ENCODE data around the gene TLCD3A. TPM values are rescaled to one million over a fixed set of nuclear protein-coding genes. Genes with fewer than 3 reads are reported as not detected.
"Not testable (repeated sequence)": the region's sequence is repeated elsewhere in the genome, so short reads cannot be mapped to it uniquely, and the experiment has no call there.

Gene TLCD3A
- total RNA-seq, 1 donor = 19.5 TPM

DNA sequence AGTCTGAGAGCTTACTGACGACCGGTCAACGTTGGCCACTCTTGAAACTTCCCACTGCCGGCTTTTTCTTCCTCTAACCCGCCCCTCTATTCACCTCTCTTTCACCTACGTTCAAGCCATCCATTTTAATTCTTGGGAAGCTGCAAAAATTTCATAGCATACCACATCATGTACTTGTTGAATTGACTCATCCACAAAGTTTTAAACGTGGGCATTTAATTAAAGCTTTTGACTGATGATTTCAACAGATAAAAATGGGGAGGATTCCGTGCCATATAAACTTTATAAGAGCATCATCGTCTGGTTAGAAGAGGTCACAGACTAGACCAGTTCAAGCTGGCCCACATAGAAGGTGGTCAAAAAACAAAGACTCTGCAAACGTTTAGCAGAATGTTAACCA, 40.3 kb upstream of the TLCD3A start:
- Histone ChIP-seq H2AFZ (ENCODE audit: low read length) (peak overlapping the region; percentile 31), H3K27ac (ENCODE audit: low read depth, low read length) (peak overlapping the region; percentile 100), H4K20me1 (ENCODE audit: insufficient read depth, low read length) (no peaks in the 10 kb centered on the region), H3K4me1 (ENCODE audit: insufficient read depth, low read length) (peaks cover 42% of the 10 kb centered on the region), H3K4me3 (ENCODE audit: insufficient read depth, low read length) (peak overlapping the region; percentile 45), H3K79me2 (ENCODE audit: insufficient read depth, low read length) (peaks cover 34% of the 10 kb centered on the region), H3K4me2 (ENCODE audit: insufficient read depth, low read length) (peak overlapping the region; percentile 79), H3K27me3 (ENCODE audit: insufficient read depth, low read length) (no peaks in the 10 kb centered on the region), H3K36me3 (ENCODE audit: insufficient read depth, low read length) (peaks cover 44% of the 10 kb centered on the region), H3K9me3 (ENCODE audit: low read depth, low read length) (no peaks in the 10 kb centered on the region)
- peak; percentile 83 for DNase-seq (ENCODE audit: insufficient read length, low spot score, missing footprints)
- TF ChIP-seq, protein P1, sequence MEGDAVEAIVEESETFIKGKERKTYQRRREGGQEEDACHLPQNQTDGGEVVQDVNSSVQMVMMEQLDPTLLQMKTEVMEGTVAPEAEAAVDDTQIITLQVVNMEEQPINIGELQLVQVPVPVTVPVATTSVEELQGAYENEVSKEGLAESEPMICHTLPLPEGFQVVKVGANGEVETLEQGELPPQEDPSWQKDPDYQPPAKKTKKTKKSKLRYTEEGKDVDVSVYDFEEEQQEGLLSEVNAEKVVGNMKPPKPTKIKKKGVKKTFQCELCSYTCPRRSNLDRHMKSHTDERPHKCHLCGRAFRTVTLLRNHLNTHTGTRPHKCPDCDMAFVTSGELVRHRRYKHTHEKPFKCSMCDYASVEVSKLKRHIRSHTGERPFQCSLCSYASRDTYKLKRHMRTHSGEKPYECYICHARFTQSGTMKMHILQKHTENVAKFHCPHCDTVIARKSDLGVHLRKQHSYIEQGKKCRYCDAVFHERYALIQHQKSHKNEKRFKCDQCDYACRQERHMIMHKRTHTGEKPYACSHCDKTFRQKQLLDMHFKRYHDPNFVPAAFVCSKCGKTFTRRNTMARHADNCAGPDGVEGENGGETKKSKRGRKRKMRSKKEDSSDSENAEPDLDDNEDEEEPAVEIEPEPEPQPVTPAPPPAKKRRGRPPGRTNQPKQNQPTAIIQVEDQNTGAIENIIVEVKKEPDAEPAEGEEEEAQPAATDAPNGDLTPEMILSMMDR (IDR thresholded peaks at IDR 0.05; ENCODE audit: extremely low read depth, low read depth, low read length) = no peak

- Histone ChIP-seq H2AFZ (ENCODE audit: low read length) (no peak overlapping the region), H3K27ac (ENCODE audit: low read depth, low read length) (peak overlapping the region; percentile 100), H3K36me3 (ENCODE audit: insufficient read depth, low read length) (peaks cover 50% of the 10 kb centered on the region), H4K20me1 (ENCODE audit: insufficient read depth, low read length) (no peaks in the 10 kb centered on the region), H3K79me2 (ENCODE audit: insufficient read depth, low read length) (peaks cover 40% of the 10 kb centered on the region), H3K9me3 (ENCODE audit: low read depth, low read length) (no peaks in the 10 kb centered on the region), H3K27me3 (ENCODE audit: insufficient read depth, low read length) (no peaks in the 10 kb centered on the region), H3K4me3 (ENCODE audit: insufficient read depth, low read length) (peak overlapping the region; percentile 31), H3K4me1 (ENCODE audit: insufficient read depth, low read length) (peaks cover 42% of the 10 kb centered on the region), H3K4me2 (ENCODE audit: insufficient read depth, low read length) (peak overlapping the region; percentile 62)
- peak; percentile 90 for DNase-seq (ENCODE audit: insufficient read length, low spot score, missing footprints)
- TF ChIP-seq, protein P1 (IDR thresholded peaks at IDR 0.05; ENCODE audit: extremely low read depth, low read depth, low read length) = no peak
Measured at GRCh38 chr17:693791-694638, 38.4 kb upstream of the TLCD3A start.

DNA sequence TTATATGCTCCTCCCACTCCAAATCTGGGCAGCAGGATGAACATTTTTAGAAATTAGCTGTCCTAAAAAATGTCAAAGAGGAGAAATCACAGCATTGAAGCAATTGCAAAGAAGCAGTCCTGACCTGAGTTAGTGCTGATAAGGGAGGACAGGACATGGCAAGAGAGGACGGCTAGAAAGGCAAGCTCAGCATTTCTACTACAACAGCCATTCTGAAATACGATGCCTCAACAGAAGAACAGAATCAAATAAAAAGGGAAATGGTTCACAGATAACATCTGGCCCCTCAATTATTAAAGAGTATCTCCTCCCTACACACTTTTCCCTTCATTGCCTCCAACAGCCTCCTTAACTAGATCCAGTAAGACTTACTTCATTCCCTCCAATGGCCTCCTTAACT, 36.0 kb upstream of the TLCD3A start:
- TF ChIP-seq, protein P1 (IDR thresholded peaks at IDR 0.05; ENCODE audit: extremely low read depth, low read depth, low read length) = no peak
- Histone ChIP-seq H3K4me3 (ENCODE audit: insufficient read depth, low read length) (no peak overlapping the region), H3K27me3 (ENCODE audit: insufficient read depth, low read length) (no peaks in the 10 kb centered on the region), H3K4me2 (ENCODE audit: insufficient read depth, low read length) (no peak overlapping the region), H2AFZ (ENCODE audit: low read length) (no peak overlapping the region), H3K79me2 (ENCODE audit: insufficient read depth, low read length) (peaks cover 36% of the 10 kb centered on the region), H3K9me3 (ENCODE audit: low read depth, low read length) (no peaks in the 10 kb centered on the region), H3K4me1 (ENCODE audit: insufficient read depth, low read length) (peaks cover 35% of the 10 kb centered on the region), H4K20me1 (ENCODE audit: insufficient read depth, low read length) (peaks cover 4% of the 10 kb centered on the region), H3K36me3 (ENCODE audit: insufficient read depth, low read length) (peaks cover 38% of the 10 kb centered on the region), H3K27ac (ENCODE audit: low read depth, low read length) (peak overlapping the region; percentile 100)
- DNase-seq (ENCODE audit: insufficient read length, low spot score, missing footprints) = peak; percentile 27

DNA sequence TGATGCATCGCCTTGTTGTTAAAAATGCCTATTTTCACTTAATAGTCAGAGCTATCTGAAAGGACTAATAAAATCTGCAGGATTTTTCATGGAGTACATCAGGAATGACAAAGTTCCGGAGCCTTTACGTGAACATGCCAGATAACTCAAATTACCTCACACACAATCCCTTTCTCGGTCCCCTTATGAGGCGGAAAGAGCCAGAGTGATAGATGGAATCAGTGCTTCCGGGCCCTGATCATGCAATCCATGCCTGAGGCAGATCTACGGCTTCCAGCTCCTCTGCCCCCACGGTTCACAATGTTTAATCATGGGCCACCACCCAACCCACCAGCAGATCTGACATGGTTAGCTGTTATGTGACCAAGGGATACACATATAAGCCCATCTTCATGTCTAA, 34.7 kb upstream of the TLCD3A start:
- H3K9me3 ChIP-seq (ENCODE audit: low read depth, low read length) = no peaks in the 10 kb centered on the region
- H3K4me1 ChIP-seq (ENCODE audit: insufficient read depth, low read length) = peaks cover 22% of the 10 kb centered on the region
- no peak overlapping the region for H3K27ac ChIP-seq (ENCODE audit: low read depth, low read length)
- peaks cover 43% of the 10 kb centered on the region for H3K36me3 ChIP-seq (ENCODE audit: insufficient read depth, low read length)
- no peak overlapping the region for H3K4me2 ChIP-seq (ENCODE audit: insufficient read depth, low read length)
- no peak overlapping the region for H2AFZ ChIP-seq (ENCODE audit: low read length)
- H4K20me1 ChIP-seq (ENCODE audit: insufficient read depth, low read length) = peaks cover 4% of the 10 kb centered on the region
- H3K79me2 ChIP-seq (ENCODE audit: insufficient read depth, low read length) = peaks cover 41% of the 10 kb centered on the region
- no peaks in the 10 kb centered on the region for H3K27me3 ChIP-seq (ENCODE audit: insufficient read depth, low read length)
- TF ChIP-seq, protein P1 (IDR thresholded peaks at IDR 0.05; ENCODE audit: extremely low read depth, low read depth, low read length) = no peak
- H3K4me3 ChIP-seq (ENCODE audit: insufficient read depth, low read length) = no peak overlapping the region
- no peak for DNase-seq (ENCODE audit: insufficient read length, low spot score, missing footprints)

DNA sequence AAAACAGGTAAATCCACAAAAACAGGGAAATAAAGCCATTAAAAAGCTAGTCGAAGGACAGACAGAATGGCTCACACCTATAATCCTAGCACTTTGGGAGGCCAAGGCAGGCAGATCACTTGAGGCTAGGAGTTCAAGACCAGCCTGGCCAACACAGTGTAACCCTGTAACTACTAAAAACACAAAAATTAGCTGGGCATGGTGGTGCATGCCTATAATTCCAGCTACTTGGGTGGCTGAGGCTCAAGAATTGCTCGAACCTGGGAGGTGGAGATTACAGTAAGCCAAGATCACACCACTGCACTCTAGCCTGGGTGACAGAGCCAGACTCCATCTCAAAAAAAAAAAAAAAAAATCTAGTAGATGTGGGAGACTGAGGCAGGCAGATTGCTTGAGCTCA, 34.3 kb upstream of the TLCD3A start:
- H4K20me1 ChIP-seq (ENCODE audit: insufficient read depth, low read length); H3K27ac ChIP-seq (ENCODE audit: low read depth, low read length); DNase-seq (ENCODE audit: insufficient read length, low spot score, missing footprints): not testable (repeated sequence)

More for the DNA sequence above, 34.3 kb upstream of the TLCD3A start:
- H3K4me3 ChIP-seq (ENCODE audit: insufficient read depth, low read length); H2AFZ ChIP-seq (ENCODE audit: low read length); H3K4me2 ChIP-seq (ENCODE audit: insufficient read depth, low read length); H3K27me3 ChIP-seq (ENCODE audit: insufficient read depth, low read length); H3K9me3 ChIP-seq (ENCODE audit: low read depth, low read length): not testable (repeated sequence)
- Histone ChIP-seq H3K79me2 (ENCODE audit: insufficient read depth, low read length) (peaks cover 45% of the 10 kb centered on the region), H3K36me3 (ENCODE audit: insufficient read depth, low read length) (peaks cover 43% of the 10 kb centered on the region), H3K4me1 (ENCODE audit: insufficient read depth, low read length) (peaks cover 19% of the 10 kb centered on the region)
